H1 (cell line): Measurements from ENCODE around the gene PSMB3. TPM values are rescaled to one million over a fixed set of nuclear protein-coding genes. Genes with fewer than 3 reads are reported as not detected.

Experiments
- RFX5 ChIP-seq: IDR thresholded peaks from 2 replicates; pipeline ENCODE4 v1.6.1; 2011; ENCODE audit warnings: low read depth, low read length, improper control_type of control experiment, borderline replicate concordance
- SP1 ChIP-seq: IDR thresholded peaks from 2 replicates; pipeline ENCODE4 v1.6.1; 2011; ENCODE audit warnings: low read depth, low read length
- polyA plus RNA-seq, 7 experiments: library from polyadenylated mRNA; depleted of rRNA in 3 of 7; stranded (reverse) in 5 of 7; unstranded in 2 of 7; fragments of >200 nt in 5 of 7; fragments of 200-250 nt in 2 of 7; gene quantifications; 1 replicate in 5 of 7; 2 replicates in 1 of 7; 4 replicates in 1 of 7; pipeline versions ENCODE4 v1.2.1 to v1.2.3, GENCODE V29; 2011 to 2013; ENCODE audit warnings: missing spikeins in 2 of 7, mixed read lengths in 2 of 7
- total RNA-seq: library from RNA; stranded (reverse); fragmentation: NEBNext Ultra II Directional; extraction: Animal tissue kit (Norgen Biotek cat#: 25700); gene quantifications from 2 replicates; pipeline ENCODE4 v1.2.1, GENCODE V29; 2021

Gene PSMB3
- total and polyA plus RNA-seq, 2 of the 8 experiments (the other 6 are each of a cell fraction or from before 2014, with no cell fraction given): 291 to 914 TPM

GRCh38 chr17:38709864-38710603, 42.5 kb upstream of the PSMB3 start (continued):
- TF ChIP-seq SP1: no peak
- no peak for TF ChIP-seq RFX5
